HCT116 (cell line): Measurements from ENCODE around the gene C2orf76. TPM values are rescaled to one million over a fixed set of nuclear protein-coding genes. Genes with fewer than 3 reads are reported as not detected.

Source experiments
- ATAC-seq: fragments of 200-7000 bp; cut with Tn5 transposase; 2 replicates; pipeline ENCODE4 v1.9.1; 2020; ENCODE audit warnings: mild to moderate bottlenecking, moderate library complexity
- BruUV-seq: library from RNA; stranded (reverse); fragments of 400-500 nt; replicated peaks from 2 replicates; lab custom pipeline; 2021; lab: Mats Ljungman, UMichigan
- CTCF ChIA-PET: fragments of 300-600 bp; sonication (Branson Sonifier 250); formaldehyde crosslinking; loops from one replicate; lab custom pipeline; 2021; ENCODE audit warnings: antibody characterized with exemption; lab: Charles Lee
- POLR2A ChIA-PET: fragments of 300-600, 350-600 bp; sonication (Branson Sonifier 250); formaldehyde crosslinking; loops from one replicate; lab custom pipeline; 2021; ENCODE audit warnings: antibody characterized with exemption; lab: Charles Lee
- RAD21 ChIA-PET, 2 experiments: fragments of 300-600 bp; sonication (Branson Sonifier 250); formaldehyde crosslinking; loops; one replicate each; lab custom pipeline; 2023; ENCODE audit warnings: low total read pairs in 2 of 2; ENCODE audit not compliant: uncharacterized antibody in 2 of 2, unreplicated experiment in 2 of 2, low non-redundant PET in 1 of 2; lab: Charles Lee
- DNase-seq: peaks from one replicate; pipeline ENCODE4 v3.0.0-alpha.2; 2010; ENCODE audit warnings: low read depth, low spot score
- H2AFZ ChIP-seq: fragments of 200-600 bp; shearing (Covaris generic), sonication (generic); 2 replicates; pipeline ENCODE4 v1.6.1; 2017; ENCODE audit warnings: low read depth, mixed run types, mixed read lengths, antibody characterized with exemption, low read length; ENCODE audit not compliant: poor library complexity, severe bottlenecking
- H3K27ac ChIP-seq: 2 replicates; pipeline ENCODE4 v1.5.1; 2012; ENCODE audit warnings: low read depth, low read length
- H3K27me3 ChIP-seq: fragments of 200-600 bp; sonication (generic); 2 replicates; pipeline ENCODE4 v1.6.1; 2016; ENCODE audit warnings: mixed run types, low read length, mixed read lengths; ENCODE audit not compliant: insufficient read depth
- H3K36me3 ChIP-seq, 2 experiments: fragments of 200-500 bp in 1 of 2; fragments of 200-600 bp in 1 of 2; sonication (Bioruptor generic) in 1 of 2; sonication (generic) in 1 of 2; 2 replicates each; pipeline versions ENCODE4 v1.5.1 to v1.6.1; 2014 to 2016; ENCODE audit warnings: low read length in 2 of 2, inconsistent platforms in 1 of 2, mixed read lengths in 1 of 2, mixed run types in 1 of 2; ENCODE audit not compliant: insufficient read depth in 2 of 2, control insufficient read depth in 1 of 2
- H3K4me1 ChIP-seq, 2 experiments: fragments of 200-600 bp in 1 of 2; sonication (generic) in 1 of 2; 2 replicates each; pipeline versions ENCODE4 v1.5.1 to v1.6.1; 2012 to 2017; ENCODE audit warnings: low read length in 2 of 2, inconsistent platforms in 1 of 2, mild to moderate bottlenecking in 1 of 2, mixed read lengths in 1 of 2, mixed run types in 1 of 2, moderate library complexity in 1 of 2; ENCODE audit not compliant: insufficient read depth in 2 of 2, control insufficient read depth in 1 of 2
- H3K4me2 ChIP-seq: fragments of 200-600 bp; sonication (generic); 2 replicates; pipeline ENCODE4 v1.6.1; 2017; ENCODE audit warnings: mixed run types, low read length, mixed read lengths
- H3K4me3 ChIP-seq, 2 experiments: fragments of 200-600 bp in 1 of 2; sonication (generic) in 1 of 2; replicated peaks in 1 of 2; 2 replicates each; pipeline ENCODE4 v1.5.1; 2011 to 2016; ENCODE audit warnings: low read length in 2 of 2, control low read depth in 1 of 2, low read depth in 1 of 2, mild to moderate bottlenecking in 1 of 2, mixed read lengths in 1 of 2, mixed run types in 1 of 2
- H3K79me2 ChIP-seq: fragments of 200-600 bp; sonication (generic); 2 replicates; pipeline ENCODE4 v1.6.1; 2017; ENCODE audit warnings: mild to moderate bottlenecking, mixed run types, low read length, moderate library complexity, mixed read lengths; ENCODE audit not compliant: insufficient read depth
- H3K9ac ChIP-seq: fragments of 200-600 bp; sonication (generic); 2 replicates; pipeline ENCODE4 v1.6.1; 2016; ENCODE audit warnings: low read length, mixed read lengths
- H3K9me2 ChIP-seq: fragments of 200-600 bp; sonication (generic), shearing (Covaris generic); 2 replicates; pipeline ENCODE4 v1.6.1; 2017; ENCODE audit warnings: mixed run types, mild to moderate bottlenecking, moderate library complexity; ENCODE audit not compliant: insufficient read depth
- H3K9me3 ChIP-seq, 2 experiments: fragments of 200-500 bp in 1 of 2; fragments of 200-600 bp in 1 of 2; sonication (Bioruptor generic) in 1 of 2; sonication (generic) in 1 of 2; 2 replicates each; pipeline ENCODE4 v1.6.1; 2014 to 2017; ENCODE audit warnings: low read length in 2 of 2, mixed read lengths in 2 of 2, inconsistent platforms in 1 of 2, low read depth in 1 of 2, mild to moderate bottlenecking in 1 of 2, mixed run types in 1 of 2, moderate library complexity in 1 of 2; ENCODE audit not compliant: control insufficient read depth in 1 of 2, insufficient read depth in 1 of 2
- H4K20me1 ChIP-seq: fragments of 200-600 bp; sonication (generic), shearing (Covaris generic); 2 replicates; pipeline ENCODE4 v1.6.1; 2017; ENCODE audit warnings: mixed run types, mild to moderate bottlenecking, moderate library complexity; ENCODE audit not compliant: insufficient read depth
- CEBPB ChIP-seq: IDR thresholded peaks from 2 replicates; pipeline ENCODE4 v1.6.1; 2012; ENCODE audit warnings: low read depth
- CTCF ChIP-seq, 3 experiments: fragments of 200-600 bp in 1 of 3; sonication (generic) in 1 of 3; IDR thresholded peaks in 2 of 3; conservative IDR thresholded peaks in 1 of 3; 2 replicates each; pipeline ENCODE4 v1.5.1; 2012 to 2017; ENCODE audit warnings: low read depth in 2 of 3, low read length in 2 of 3, antibody characterized with exemption in 1 of 3, borderline replicate concordance in 1 of 3, control low read depth in 1 of 3, mild to moderate bottlenecking in 1 of 3, mixed read lengths in 1 of 3, mixed run types in 1 of 3, moderate library complexity in 1 of 3; ENCODE audit not compliant: insufficient read depth in 1 of 3
- EGR1 ChIP-seq: IDR thresholded peaks from 2 replicates; pipeline ENCODE4 v1.6.1; 2012; ENCODE audit warnings: low read depth
- EZH2phosphoT487 ChIP-seq: fragments of 200-600 bp; IDR thresholded peaks from 2 replicates; pipeline ENCODE4 v1.6.1; 2018; ENCODE audit warnings: antibody characterized with exemption, borderline replicate concordance
- FOSL1 ChIP-seq: IDR thresholded peaks from 2 replicates; pipeline ENCODE4 v1.6.1; 2012; ENCODE audit warnings: low read depth
- MAX ChIP-seq: IDR thresholded peaks from 2 replicates; pipeline ENCODE4 v1.6.1; 2012
- SIN3A ChIP-seq: IDR thresholded peaks from 2 replicates; pipeline ENCODE4 v1.6.1; 2012; ENCODE audit warnings: low read depth
- SP1 ChIP-seq: IDR thresholded peaks from 2 replicates; pipeline ENCODE4 v1.6.1; 2012; ENCODE audit warnings: low read depth
- YY1 ChIP-seq: IDR thresholded peaks from 2 replicates; pipeline ENCODE4 v1.6.1; 2011; ENCODE audit warnings: low read length, low read depth, moderate library complexity, mild to moderate bottlenecking; ENCODE audit not compliant: insufficient replicate concordance; ENCODE audit errors: extremely low read depth
- intact Hi-C: fragments of 100-400 bp; cut with micrococcal nuclease; formaldehyde crosslinking; loops from 2 replicates; pipeline ENCODE4 v1.10.0; 2022
- total RNA-seq: library from RNA; stranded (reverse); gene quantifications from one replicate; pipeline ENCODE4 v1.2.1, GENCODE V29; 2021; ENCODE audit not compliant: unreplicated experiment

The C2orf76 gene
- total RNA-seq, 1 experiment from 2014 or later: 10.5 TPM

- no TSS peak for BruUV-seq
- no peaks in the 10 kb centered on the region for H3K4me1 ChIP-seq
- H3K79me2 ChIP-seq: no peaks in the 10 kb centered on the region
- ChIA-PET CTCF (interaction anchor here (1.0 to 1.8 kb wide), 2 partner anchors 17 to 384 kb away, joined by 3 to 6 read pairs; no protein-coding TSS in a partner anchor), POLR2A (no interaction called here), RAD21 (no interaction called here)
- ATAC-seq (no peak), DNase-seq (no peak)
- no peak overlapping the region for H2AFZ ChIP-seq
- H3K4me3 ChIP-seq: no peak overlapping the region
- H3K9me3 ChIP-seq: no peaks in the 10 kb centered on the region
- H3K36me3 ChIP-seq: peaks cover 2 to 5% of the 10 kb centered on the region in 2 experiments; a peak in 1 of 4 replicates
- no peaks in the 10 kb centered on the region for H3K9me2 ChIP-seq
- no peaks in the 10 kb centered on the region for H3K27me3 ChIP-seq
- no peak overlapping the region for H3K9ac ChIP-seq
- no peaks in the 10 kb centered on the region for H4K20me1 ChIP-seq
- H3K4me2 ChIP-seq: no peak overlapping the region
- intact Hi-C loops: no loop called here
- TF ChIP-seq YY1: no peak
- no peak for TF ChIP-seq CEBPB
- TF ChIP-seq MAX: no peak
- TF ChIP-seq SIN3A: no peak
- no peak for TF ChIP-seq CTCF (IDR thresholded peaks at IDR 0.05 in 2 of 3, conservative IDR thresholded peaks at IDR 0.05 in 1 of 3; ENCODE audit: borderline replicate concordance in 1 of 3, insufficient read depth in 1 of 3, low read depth in 2 of 3, low read length in 2 of 3)
- TF ChIP-seq SP1: no peak
- TF ChIP-seq FOSL1: no peak
- no peak overlapping the region for H3K27ac ChIP-seq
Observed at GRCh38 chr2:119266091-119266589, 100.5 kb downstream of the C2orf76 start.

GRCh38 chr2:119265693-119266066 lies 101.0 kb downstream of the C2orf76 start:
- H3K79me2 ChIP-seq: no peaks in the 10 kb centered on the region
- no peaks in the 10 kb centered on the region for H3K27me3 ChIP-seq
- no peak for DNase-seq
- ChIA-PET POLR2A (no interaction called here), RAD21 (no interaction called here), CTCF (interaction anchor here (1.0 to 1.8 kb wide), 2 partner anchors 16 to 384 kb away, joined by 3 to 6 read pairs; no protein-coding TSS in a partner anchor)
- no peaks in the 10 kb centered on the region for H3K4me1 ChIP-seq
- H2AFZ ChIP-seq: no peak overlapping the region
- no peak for ATAC-seq
- H3K4me2 ChIP-seq: no peak overlapping the region
- H3K9me3 ChIP-seq: no peaks in the 10 kb centered on the region
- H3K4me3 ChIP-seq: no peak overlapping the region
- no peak overlapping the region for H3K9ac ChIP-seq
- TF ChIP-seq EGR1 (no peak), EZH2phosphoT487 (no peak)
- H3K36me3 ChIP-seq: peaks cover 2 to 5% of the 10 kb centered on the region in 2 experiments; a peak in 1 of 4 replicates
- H3K27ac ChIP-seq: no peak overlapping the region
- intact Hi-C loops: loop anchor here (1.0 kb wide), 2 partner anchors 31 to 254 kb away; no protein-coding TSS in a partner anchor
- no peaks in the 10 kb centered on the region for H3K9me2 ChIP-seq
- BruUV-seq: no TSS peak
- no peaks in the 10 kb centered on the region for H4K20me1 ChIP-seq
